Measurements from ENCODE around the gene ARL14EPL. TPM values are rescaled to one million over a fixed set of nuclear protein-coding genes. Genes with fewer than 3 reads are reported as not detected.

Gene ARL14EPL
- total RNA-seq, 1 donor from 2014 or later, result not detected

- Histone ChIP-seq H3K4me1 (no peaks in the 10 kb centered on the region), H3K27me3 (no peaks in the 10 kb centered on the region), H3K36me3 (no peaks in the 10 kb centered on the region), H3K4me3 (no peak overlapping the region), H3K9me3 (no peaks in the 10 kb centered on the region), H3K27ac (no peak overlapping the region)
- intact Hi-C loops (cut with DNase I), result no loop called here
- no peak for DNase-seq (ENCODE audit: low spot score in 2 of 2)
- TF ChIP-seq, protein P1, sequence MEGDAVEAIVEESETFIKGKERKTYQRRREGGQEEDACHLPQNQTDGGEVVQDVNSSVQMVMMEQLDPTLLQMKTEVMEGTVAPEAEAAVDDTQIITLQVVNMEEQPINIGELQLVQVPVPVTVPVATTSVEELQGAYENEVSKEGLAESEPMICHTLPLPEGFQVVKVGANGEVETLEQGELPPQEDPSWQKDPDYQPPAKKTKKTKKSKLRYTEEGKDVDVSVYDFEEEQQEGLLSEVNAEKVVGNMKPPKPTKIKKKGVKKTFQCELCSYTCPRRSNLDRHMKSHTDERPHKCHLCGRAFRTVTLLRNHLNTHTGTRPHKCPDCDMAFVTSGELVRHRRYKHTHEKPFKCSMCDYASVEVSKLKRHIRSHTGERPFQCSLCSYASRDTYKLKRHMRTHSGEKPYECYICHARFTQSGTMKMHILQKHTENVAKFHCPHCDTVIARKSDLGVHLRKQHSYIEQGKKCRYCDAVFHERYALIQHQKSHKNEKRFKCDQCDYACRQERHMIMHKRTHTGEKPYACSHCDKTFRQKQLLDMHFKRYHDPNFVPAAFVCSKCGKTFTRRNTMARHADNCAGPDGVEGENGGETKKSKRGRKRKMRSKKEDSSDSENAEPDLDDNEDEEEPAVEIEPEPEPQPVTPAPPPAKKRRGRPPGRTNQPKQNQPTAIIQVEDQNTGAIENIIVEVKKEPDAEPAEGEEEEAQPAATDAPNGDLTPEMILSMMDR (IDR thresholded peaks at IDR 0.05), result no peak
Measured at GRCh38 chr5:116013207-116013785, 19.0 kb upstream of the ARL14EPL start.

- Histone ChIP-seq H3K27me3 (no peaks in the 10 kb centered on the region), H3K27ac (no peak overlapping the region), H3K4me1 (no peaks in the 10 kb centered on the region), H3K9me3 (no peaks in the 10 kb centered on the region), H3K4me3 (no peak overlapping the region), H3K36me3 (no peaks in the 10 kb centered on the region)
- intact Hi-C loops (cut with DNase I), result no loop called here
- DNase-seq (ENCODE audit: low spot score in 2 of 2), result no peak
- TF ChIP-seq, protein P1 (IDR thresholded peaks at IDR 0.05), result no peak
Measured at GRCh38 chr5:116013936-116014335, 18.3 kb upstream of the ARL14EPL start.

DNA sequence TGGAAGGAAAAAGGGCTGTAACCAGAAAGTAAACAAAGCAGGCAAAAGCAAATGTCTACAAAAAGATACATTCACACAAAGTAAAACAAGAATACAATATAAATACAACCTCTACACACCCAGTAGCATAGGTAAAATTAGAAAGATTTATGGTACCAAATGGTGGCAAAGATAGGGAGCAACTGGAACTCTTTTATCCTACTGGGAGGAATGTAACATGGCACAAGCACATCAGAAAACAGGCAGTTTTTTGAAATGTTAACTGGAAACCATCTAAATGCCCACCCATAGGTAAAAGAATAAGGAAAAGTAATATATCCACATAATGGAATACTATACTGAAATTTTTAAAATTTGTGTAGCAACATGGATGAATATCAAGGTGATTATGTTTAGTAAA, 8.7 kb upstream of the ARL14EPL start:
- H3K4me1 ChIP-seq, result no peaks in the 10 kb centered on the region
- no peak overlapping the region for H3K27ac ChIP-seq
- no peak for DNase-seq (ENCODE audit: low spot score in 2 of 2)
- H3K9me3 ChIP-seq, result no peaks in the 10 kb centered on the region
- H3K27me3 ChIP-seq, result no peaks in the 10 kb centered on the region
- TF ChIP-seq, protein P1 (IDR thresholded peaks at IDR 0.05), result no peak
- H3K4me3 ChIP-seq, result no peak overlapping the region
- no peaks in the 10 kb centered on the region for H3K36me3 ChIP-seq
- intact Hi-C loops (cut with DNase I), result no loop called here

DNA sequence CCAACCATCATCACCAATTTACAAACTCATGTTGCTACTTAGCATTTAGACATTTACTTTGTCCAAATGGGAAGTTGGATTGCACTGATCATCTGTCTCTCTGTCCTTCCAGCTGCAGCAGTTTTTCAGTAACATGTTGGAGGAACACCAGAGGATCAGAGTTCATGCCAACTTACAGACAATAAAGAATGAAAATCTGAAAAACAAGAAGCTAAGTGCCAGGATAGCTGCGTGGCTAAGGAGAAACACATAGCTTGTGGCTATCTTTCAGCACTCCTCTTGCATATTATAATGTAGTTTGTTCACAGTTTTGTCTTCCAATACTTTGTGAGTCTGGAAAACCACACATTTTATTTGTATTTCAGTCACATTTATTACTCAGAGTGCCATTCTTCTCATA, 6.4 kb upstream of the ARL14EPL start:
- no peaks in the 10 kb centered on the region for H3K27me3 ChIP-seq
- no peaks in the 10 kb centered on the region for H3K4me1 ChIP-seq
- DNase-seq (ENCODE audit: low spot score in 2 of 2), result no peak
- intact Hi-C loops (cut with DNase I), result no loop called here
- H3K27ac ChIP-seq, result no peak overlapping the region
- TF ChIP-seq, protein P1 (IDR thresholded peaks at IDR 0.05), result no peak
- no peaks in the 10 kb centered on the region for H3K9me3 ChIP-seq
- H3K4me3 ChIP-seq, result no peak overlapping the region
- H3K36me3 ChIP-seq, result no peaks in the 10 kb centered on the region

- H3K9me3 ChIP-seq, result no peaks in the 10 kb centered on the region
- H3K27ac ChIP-seq, result no peak overlapping the region
- DNase-seq (ENCODE audit: low spot score in 2 of 2), result no peak
- H3K4me3 ChIP-seq, result no peak overlapping the region
- intact Hi-C loops (cut with DNase I), result loop anchor here (10.0 kb wide), 1 partner anchor 148 kb away; no protein-coding TSS in a partner anchor
- TF ChIP-seq, protein P1 (IDR thresholded peaks at IDR 0.05), result no peak
- no peaks in the 10 kb centered on the region for H3K27me3 ChIP-seq
- H3K4me1 ChIP-seq, result no peaks in the 10 kb centered on the region
- no peaks in the 10 kb centered on the region for H3K36me3 ChIP-seq
Measured at GRCh38 chr5:116032991-116033390, 719 bp downstream of the ARL14EPL start.

DNA sequence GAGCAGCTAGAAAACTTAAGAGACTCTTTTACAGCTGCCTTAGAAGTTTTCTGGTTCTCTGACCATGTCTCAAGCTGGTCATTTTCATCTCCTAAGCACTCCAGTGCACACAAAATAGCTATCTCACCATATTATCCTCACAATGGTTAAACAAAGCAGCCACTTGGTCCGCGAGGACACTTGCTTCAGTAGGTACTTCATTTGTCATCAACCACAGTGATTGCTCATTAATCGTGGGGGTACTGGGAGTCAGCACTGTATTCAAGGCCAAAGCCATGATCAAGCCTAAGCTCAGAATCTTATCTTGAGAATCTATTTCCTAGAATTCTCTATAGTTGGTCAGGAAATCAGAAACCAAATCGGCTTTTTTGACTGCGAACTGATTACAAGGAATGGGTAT, 2.9 kb downstream of the ARL14EPL start:
- Histone ChIP-seq H3K9me3 (no peaks in the 10 kb centered on the region), H3K27ac (no peak overlapping the region), H3K27me3 (no peaks in the 10 kb centered on the region), H3K4me3 (no peak overlapping the region), H3K36me3 (no peaks in the 10 kb centered on the region), H3K4me1 (no peaks in the 10 kb centered on the region)
- no peak for DNase-seq (ENCODE audit: low spot score in 2 of 2)
- intact Hi-C loops (cut with DNase I), result loop anchor here (10.0 kb wide), 1 partner anchor 150 kb away; no protein-coding TSS in a partner anchor
- TF ChIP-seq, protein P1 (IDR thresholded peaks at IDR 0.05), result no peak

All from ascending aorta (tissue), 2 donors.